NCI-H524 treated with DMSO at 0.1 percent for 48 hours (cell line): ENCODE measurements around the gene GPX4.

Experiments used
- DNase-seq: peaks from one replicate; lab custom pipeline; 2025; lab: John Stamatoyannopoulos, UW

Gene GPX4

DNA sequence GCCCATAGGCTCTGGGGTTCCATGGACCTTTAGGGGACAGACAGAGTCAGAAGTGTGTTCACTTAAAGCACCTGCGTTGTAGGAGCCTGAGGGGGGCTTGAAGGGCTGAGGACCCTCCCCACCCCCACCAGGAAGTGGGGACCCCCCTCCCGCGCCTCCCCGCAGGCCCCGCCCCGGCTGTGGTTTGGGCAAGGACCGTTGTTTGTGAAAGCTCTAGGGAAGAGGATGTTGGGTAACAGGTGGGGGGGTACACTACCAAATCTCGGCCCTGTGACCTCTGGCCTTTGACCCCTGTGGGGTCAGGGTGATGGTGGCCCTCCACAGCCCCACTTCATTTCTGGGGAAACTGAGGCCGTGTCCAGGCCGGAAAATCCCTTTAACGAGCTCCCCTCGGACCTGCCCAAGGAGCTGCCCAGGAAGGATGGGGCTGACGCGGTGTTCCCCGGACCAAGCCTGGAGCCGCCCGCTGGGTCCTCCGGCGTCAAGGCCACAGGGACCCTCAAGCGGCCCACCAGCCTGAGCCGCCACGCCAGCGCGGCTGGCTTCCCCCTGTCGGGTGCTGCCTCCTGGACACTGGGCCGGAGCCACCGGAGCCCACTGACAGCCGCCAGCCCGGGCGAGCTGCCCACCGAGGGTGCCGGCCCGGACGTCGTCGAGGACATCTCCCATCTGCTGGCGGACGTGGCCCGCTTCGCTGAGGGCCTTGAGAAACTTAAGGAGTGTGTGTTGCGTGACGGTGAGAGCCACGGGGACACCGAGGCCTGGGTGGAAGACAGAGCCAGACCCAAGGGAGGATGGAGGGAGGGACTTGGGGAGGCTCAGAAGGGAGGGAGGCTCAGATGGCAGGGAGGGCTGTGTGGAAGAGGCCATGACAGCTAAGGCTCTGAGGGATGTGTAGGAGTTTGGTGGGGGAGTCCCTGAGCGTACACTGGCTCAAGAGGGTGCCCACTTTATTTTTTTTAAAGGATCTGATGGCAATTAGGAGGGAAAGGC lies 35.5 kb upstream of the GPX4 start:
- no peak for DNase-seq

DNA sequence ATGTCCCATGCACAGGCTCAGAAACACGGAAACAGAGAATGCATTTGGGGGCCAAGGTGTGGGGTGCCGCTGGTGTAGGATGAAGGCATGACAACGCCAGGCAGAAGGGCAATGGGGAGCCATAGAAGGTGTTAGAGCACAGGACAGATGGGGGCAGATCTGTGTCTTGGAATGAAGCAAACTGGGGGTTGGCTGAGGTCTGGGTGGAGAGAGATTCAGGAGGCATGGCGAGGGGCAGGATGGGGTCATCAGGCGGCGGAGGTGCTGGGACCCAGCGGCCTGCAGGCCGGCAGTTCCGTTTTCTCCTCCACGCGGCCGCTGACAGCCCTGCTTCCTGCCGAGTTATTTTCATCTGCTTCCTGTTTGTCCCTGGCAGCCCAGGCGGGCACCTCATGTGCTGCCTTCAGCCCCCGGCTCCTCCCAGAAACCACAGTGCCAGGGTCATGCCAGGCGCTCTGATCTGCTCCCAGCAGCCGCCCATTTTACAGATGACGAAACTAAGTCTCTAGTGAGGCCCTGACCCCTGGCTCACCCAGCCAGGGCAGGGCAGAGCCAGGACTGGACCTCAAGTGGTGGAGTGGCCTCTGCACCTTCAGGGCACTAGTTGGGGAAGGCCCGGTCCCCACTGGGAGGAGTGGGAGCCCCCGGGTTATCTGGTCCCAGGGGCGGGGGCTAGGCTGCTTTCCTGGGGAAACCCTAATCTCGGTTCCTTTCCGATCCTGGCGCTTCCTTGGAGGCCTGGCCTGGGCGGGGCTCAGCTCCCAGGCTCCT lies 34.6 kb upstream of the GPX4 start:
- no peak for DNase-seq

DNA sequence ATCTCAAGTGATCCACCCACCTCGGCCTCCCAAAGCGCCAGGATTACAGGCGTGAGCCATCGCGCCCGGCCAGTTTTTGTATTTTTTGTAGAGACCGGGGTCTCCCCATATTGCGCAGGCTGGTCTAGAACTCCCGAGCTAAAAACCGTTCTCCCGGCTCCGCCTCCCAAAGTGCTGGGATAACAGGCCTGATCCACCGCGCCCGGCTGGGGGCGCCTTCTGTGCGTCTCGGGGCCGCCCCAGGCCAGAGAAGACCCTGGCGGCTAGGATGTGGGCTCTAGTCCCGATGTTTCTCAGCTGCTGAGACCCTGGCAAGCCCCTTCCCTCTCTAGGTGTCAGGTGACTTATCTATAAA lies 33.2 kb upstream of the GPX4 start:
- no peak for DNase-seq

DNA sequence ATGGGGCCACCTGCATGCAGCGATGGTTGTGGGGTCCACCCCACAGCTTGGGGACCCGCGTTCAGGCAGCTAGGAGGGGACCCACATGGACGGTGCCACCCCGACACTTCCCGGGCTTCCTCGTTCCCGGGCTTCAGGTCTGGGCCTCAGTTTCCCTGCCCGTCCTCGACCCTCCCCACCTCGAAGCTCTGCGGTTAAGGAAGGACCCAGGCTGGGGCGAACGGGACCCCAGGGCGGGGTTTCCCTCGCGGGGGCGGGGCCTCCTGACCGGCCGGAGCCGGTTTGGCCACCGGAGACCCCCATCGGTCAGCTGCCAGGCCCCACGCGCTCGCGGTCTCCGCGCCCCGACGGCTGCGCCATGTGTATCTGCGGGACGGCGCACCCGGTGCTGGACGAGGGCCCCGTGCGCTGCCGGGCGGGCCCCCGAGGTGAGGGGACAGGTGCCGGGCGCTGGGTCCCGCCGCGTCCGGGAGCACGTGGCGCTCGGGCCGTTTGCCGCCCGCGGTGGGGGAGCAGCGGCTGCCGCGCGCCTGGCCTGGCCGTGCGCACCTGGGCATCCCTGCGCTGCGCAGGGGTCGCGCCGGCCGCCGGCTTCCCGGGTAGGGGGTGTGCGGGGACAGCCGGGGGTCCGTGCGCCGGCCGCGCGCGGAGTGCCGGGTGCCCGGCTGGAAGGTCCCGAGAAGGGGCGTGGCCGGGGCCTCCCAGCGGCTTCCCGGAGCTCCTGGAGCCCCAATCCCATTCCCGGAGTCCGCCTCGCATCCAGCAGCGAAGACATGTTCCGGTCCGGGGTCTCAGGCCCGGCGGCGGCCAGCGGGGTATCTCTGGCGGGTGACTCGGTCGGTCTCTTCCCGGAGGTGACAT lies 32.6 kb upstream of the GPX4 start:
- no peak for DNase-seq

DNA sequence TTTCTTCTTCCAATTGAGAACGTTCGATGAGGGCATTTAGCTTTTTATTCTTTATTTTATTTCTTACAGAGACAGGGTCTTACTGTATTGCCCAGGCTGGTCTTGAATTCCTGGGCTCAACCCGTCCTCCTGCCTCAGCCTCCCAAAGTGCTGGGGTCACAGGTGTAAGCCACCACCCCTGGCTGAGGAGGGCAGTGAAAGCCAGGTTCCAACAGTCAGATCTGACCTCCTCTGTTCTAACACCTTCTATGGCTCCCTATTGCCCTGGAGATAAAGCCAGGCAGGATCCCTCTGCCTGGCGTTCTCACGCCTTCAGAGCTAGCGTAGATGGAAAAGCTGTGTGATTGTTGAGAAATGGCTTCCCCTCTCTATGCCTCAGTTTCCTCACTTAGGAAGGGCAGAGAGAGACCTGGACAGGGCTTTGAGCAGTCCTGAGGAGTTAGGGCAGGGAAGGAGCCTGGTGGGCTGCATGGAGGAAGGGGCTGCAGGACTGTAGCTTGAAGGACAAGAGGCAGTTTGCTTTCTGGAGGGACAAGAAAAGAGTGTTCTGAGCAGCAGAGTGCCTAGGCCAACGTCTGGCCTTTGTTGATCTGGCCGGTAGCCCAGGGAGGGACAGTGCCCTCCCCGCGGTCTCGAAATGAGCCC lies 31.3 kb upstream of the GPX4 start:
- no peak for DNase-seq

DNA sequence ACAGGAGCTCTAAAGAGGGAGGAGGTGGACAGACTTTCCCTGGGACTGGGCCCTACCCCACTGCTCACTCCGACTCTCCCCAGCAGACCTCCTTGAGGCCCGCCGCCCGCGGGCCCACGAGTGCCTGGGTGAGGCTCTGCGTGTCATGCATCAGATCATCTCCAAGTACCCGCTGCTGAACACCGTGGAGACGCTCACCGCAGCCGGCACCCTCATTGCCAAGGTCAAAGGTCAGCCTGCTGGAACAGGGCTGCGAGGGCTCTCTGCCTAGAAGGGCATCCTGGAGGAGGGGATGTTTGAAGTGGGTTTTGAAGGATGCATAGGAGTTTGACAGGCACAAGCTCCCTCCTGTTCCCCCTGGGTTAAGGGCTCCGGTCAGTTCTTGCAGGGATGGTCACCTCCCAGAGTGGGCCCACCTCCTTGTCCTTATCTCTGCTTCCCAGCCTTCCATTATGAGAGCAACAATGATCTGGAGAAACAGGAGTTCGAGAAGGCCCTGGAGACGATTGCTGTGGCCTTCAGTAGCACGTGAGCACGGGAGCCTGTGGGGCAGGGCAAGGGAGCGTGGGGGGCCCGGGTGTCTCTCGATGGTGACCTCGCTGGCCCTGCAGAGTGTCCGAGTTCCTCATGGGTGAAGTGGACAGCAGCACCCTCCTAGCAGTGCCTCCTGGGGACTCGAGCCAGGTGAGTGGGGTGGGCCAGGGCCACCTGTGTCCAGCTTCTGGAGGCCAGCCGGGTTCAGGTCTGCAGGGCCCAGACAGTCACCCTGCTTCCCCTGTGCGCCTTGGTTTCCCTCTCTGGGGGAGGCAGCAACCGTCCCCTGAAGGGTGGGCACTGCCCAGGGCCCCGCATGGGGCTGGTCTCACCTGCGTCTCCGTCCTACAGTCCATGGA lies 30.5 kb upstream of the GPX4 start:
- DNase-seq: no peak

DNA sequence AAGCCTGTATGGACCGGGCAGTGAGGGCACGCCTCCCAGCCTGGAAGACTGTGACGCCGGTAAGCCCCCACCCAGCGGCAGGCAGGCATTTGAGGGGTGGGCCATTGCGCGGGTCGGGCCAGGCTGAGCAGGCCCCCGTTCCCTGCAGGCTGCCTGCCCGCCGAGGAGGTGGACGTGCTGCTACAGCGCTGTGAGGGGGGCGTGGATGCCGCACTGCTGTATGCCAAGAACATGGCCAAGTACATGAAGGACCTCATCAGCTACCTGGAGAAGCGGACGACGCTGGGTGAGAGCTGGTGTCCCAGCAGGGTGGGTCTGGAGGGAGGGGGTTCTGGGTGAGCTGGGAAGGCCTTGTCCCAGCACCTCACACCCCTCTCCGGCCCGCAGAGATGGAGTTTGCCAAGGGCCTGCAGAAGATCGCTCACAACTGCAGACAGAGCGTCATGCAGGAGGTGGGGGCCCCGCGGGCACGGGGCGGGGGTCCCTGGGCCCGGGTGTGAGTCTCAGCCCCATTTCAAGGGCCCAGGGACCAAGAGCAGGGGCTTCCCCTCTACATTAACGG lies 29.8 kb upstream of the GPX4 start:
- DNase-seq: no peak

DNA sequence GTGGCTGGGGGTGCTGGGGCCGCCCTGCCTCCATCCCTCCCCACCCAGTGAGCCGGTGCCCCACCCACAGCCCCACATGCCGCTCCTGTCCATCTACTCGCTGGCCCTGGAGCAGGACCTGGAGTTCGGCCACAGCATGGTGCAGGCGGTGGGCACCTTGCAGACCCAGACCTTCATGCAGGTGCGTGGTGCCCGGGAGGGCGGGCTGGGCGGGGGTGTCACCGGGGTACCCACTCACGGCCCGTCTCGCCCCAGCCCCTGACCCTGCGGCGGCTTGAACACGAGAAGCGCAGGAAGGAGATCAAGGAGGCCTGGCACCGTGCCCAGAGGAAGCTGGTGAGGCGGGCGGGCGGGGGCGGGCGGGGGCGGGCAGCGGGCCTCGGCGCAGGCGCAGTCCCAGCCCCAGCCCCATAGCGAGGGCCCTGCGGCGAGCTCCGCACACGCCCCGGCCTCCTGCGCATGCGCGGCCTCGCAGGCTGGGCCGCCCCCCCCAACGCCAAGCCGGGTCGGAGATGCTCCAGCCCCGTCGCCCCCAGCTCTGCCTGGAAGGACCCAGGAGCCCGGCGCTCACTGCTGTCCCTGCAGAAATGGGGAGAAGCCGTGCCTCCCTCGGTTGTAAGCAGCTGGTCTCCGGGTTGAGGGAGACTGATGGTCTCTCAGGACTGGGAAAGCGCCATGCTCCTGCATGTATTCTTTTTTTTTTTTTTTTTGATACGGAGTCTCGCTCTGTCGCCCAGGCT lies 29.1 kb upstream of the GPX4 start:
- DNase-seq: peak; percentile 37

DNA sequence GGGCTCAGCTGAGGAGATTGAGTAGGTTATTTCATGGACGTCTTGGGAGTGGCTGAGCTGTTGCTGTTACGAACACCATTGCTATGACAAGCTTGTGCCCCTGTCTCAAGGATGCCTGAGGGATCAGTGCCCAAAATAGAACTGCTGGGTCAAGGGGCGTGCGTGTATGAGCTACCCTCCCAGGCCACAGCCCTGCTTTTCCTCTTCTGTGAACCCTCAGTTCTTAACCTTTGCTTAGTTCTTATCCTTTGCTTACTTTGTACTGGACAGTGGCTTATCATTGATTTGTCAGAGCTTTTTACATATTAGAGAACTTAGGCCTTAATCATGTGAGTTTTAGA lies 27.8 kb upstream of the GPX4 start:
- DNase-seq: no peak

DNA sequence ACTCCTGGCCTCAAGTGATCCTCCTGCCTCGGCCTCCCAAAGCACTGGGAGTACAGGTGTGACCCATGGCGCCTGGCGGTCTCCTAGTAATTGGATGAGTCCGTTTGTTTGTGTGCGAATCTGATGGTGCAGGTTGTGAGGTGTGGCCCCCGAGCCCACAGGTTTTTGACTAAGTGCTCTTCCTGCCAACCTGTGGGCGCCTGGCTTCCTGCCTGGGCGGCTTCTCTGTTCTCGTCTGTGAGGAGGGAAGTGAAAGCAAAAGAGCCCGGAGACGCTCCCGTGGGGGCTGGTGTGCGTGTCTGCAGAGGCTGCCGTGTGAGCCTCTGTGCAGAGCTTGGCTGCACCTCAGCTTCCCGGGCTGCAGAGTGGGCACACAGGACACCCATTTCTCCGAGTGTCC lies 26.8 kb upstream of the GPX4 start:
- no peak for DNase-seq

DNA sequence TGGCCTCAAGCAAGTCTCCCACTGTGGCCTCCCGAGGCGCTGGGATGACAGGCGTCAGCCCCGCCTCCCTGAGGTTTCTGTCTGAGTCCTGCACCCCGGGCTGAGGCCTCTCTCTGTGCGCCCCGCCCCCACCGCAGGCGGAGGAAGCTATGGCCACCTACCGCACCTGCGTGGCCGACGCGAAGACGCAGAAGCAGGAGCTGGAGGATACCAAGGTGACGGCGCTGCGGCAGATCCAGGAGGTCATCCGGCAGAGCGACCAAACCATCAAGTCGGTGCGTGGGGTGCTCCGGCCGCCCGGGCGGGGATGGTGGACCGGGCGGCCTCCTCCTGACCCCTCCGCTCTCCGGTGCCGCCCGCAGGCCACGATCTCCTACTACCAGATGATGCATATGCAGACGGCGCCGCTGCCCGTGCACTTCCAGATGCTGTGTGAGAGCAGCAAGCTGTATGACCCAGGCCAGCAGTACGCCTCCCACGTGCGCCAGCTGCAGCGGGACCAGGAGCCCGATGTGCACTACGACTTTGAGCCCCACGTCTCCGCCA lies 24.2 kb upstream of the GPX4 start:
- DNase-seq: peak; percentile 32

DNA sequence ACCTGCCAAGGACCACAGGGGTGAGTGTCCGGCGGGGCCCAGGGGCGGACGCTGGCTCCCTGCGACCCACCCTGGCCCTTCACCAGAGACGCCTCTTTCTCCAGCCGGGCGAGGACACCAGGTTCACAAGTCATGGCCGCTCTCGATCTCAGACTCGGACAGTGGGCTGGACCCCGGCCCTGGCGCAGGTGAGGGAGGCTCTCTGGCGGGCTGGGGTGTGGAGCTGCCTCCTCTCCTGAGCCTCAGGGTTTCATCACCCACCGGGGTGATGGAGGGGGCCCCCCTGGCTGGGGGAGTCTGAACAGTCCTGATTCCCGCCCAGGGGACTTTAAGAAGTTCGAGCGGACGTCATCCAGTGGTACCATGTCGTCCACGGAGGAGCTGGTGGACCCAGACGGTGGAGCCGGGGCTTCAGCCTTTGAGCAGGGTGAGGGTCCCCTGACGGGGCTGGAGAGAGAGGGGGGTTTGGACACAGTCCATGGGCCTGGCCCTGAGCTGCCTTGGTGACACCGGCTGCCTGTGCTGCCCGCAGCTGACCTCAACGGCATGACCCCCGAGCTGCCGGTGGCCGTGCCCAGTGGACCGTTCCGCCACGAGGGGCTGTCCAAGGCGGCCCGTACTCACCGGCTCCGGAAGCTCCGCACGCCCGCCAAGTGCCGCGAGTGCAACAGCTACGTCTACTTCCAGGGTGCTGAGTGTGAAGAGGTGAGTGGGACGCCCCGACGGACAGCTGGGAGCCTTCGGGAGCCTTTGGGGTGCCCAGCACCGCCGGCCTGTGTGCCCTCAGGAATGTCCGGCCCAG lies 23.2 kb upstream of the GPX4 start:
- DNase-seq: no peak

DNA sequence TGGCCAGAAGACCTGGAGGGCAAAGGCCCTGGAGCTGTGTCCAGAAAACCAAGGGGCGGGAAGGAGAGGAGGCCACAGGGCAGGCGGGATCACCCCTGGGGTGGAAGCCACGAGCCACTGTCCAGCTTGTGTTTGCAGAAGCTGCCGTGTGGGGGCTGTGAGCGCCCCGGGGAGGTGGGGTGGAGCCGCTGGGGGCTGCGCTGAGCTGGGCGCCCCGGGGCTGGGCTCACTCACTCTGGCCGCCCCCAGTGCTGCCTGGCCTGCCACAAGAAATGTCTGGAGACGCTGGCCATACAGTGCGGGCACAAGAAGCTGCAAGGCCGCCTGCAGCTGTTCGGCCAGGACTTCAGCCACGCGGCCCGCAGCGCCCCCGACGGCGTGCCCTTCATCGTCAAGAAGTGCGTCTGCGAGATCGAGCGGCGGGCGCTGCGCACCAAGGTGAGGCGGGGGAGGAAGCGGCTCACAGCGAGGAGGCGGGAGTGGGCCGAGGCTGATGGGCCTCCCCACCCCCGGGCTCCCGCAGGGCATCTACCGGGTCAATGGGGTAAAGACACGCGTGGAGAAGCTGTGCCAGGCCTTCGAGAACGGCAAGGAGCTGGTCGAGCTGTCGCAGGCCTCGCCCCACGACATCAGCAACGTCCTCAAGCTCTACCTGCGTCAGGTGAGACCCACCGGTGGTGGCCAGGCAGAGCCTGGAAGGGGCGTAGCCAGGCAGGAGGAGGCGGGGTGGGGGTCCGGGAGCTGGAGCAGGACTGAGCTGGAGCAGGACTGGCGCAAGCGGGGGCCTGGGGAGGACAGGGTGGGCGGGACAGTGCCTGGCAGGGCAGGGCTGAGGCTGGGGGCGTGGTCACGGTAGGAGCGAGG lies 22.3 kb upstream of the GPX4 start:
- no peak for DNase-seq

DNA sequence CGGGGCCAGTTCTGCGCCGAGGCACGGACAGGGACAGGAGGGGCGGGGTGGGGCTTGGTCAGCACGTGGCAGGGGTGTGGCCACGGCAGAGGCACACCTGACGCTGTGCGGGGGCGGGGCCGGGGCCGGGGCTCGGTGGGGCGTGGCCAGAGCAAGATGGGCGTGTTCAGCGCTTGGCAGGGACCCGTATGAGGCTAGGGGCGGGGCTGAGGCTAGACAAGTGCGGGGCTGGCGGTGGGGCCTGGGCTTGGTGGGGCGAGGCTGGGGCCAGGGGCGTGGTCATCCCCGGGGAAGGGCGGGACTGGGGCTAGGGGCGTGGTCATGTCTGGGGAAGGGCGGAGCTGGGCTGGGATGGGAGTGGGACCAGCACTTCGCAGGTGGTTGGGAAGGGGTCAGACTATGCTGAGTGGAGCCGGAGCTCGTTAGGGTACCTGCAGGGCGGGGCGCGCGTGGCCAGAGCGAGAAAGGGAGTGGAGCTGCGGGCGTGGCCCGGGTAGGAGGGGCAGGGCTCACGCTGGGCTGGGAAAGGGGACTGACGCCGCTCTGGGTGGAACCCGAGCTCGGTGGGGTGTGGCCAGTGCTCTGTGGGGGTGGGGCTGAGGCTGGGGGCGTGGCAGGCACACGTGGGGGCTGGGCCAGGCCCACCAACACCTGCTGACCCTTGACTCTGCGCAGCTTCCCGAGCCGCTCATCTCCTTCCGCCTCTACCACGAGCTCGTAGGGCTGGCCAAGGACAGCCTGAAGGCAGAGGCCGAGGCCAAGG lies 21.4 kb upstream of the GPX4 start:
- no peak for DNase-seq

DNA sequence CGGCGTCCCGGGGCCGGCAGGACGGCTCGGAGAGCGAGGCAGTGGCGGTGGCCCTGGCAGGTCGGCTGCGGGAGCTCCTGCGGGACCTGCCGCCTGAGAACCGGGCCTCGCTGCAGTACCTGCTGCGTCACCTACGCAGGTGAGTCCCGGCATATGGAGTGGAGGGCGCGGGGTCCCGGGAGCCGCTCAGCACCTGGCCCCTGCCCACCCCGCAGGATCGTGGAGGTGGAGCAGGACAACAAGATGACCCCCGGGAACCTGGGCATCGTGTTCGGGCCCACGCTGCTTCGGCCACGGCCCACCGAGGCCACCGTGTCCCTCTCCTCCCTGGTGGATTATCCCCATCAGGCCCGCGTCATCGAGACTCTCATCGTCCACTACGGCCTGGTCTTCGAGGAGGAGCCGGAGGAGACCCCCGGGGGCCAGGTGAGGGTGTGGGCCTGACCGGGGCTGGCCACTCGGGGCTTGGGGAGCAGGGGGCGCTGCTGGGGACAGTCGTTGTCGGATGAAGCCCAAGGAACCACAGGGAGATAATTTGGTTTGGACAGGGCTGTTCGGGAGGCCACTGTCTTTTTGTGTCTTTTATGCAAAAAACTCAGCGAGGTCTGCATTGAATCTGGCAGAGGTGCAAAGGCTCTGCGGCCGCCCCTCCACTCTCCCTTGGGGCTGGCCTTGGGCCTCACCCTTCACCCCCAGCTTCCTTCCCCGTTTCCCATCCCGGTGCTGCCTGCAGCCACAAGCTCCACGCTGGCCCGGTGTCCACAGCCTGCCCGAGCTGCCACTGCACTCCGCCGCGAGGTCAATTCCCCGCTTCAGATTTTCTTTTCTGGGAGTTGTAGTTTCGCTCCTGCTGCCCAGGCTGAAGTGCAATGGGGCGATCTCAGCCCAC lies 20.6 kb upstream of the GPX4 start:
- no peak for DNase-seq
